Motor neuron (in vitro differentiated cells): ENCODE measurements around the gene MAP4K3. TPM values are rescaled to one million over a fixed set of nuclear protein-coding genes. Genes with fewer than 3 reads are reported as not detected.

ENCODE experiments used
- ATAC-seq, 8 experiments: fragments of 200-7000 bp; cut with Tn5 transposase; replicated peaks in 6 of 8; 2 replicates each; pipeline ENCODE4 v1.8.0; 2021; ENCODE audit warnings: mild to moderate bottlenecking in 8 of 8, moderate library complexity in 8 of 8
- H3K27ac ChIP-seq, 2 donors: fragments of 250-450 bp; sonication (Bioruptor Pico); 2 replicates each; pipeline ENCODE4 v1.9.0; 2021; ENCODE audit warnings: antibody characterized with exemption in 2 of 2, mild to moderate bottlenecking in 2 of 2, moderate library complexity in 1 of 2
- H3K4me1 ChIP-seq, 2 donors: fragments of 250-450 bp; sonication (Bioruptor Pico); replicated peaks in 1 of 2; 2 replicates each; pipeline ENCODE4 v1.6.1; 2021; ENCODE audit warnings: antibody characterized with exemption in 2 of 2, mild to moderate bottlenecking in 2 of 2, moderate library complexity in 1 of 2
- H3K4me3 ChIP-seq, 5 donors: fragments of 250-450 bp; sonication (Bioruptor Pico); 2 replicates each; pipeline ENCODE4 v1.9.0; 2021; ENCODE audit warnings: antibody characterized with exemption in 5 of 5, mild to moderate bottlenecking in 5 of 5, moderate library complexity in 4 of 5
- WGBS, 10 experiments: fragments of 450-650 bp; shearing (Covaris generic); methylation state at CpG; one replicate each; pipeline ENCODE4 v1.0.0; 2022; 5-methylcytosine and 5-hydroxymethylcytosine counted together
- in situ Hi-C, 9 experiments: fragments of 400-800 bp; cut with MboI; loops; one replicate each; pipeline ENCODE4 v1.15.0; 2021; ENCODE audit warnings: low sequenced_read_pairs in 9 of 9, low pct_unique_long_range_greater_than_20kb in 2 of 9; ENCODE audit not compliant: unreplicated experiment in 9 of 9
- total RNA-seq, 8 experiments: library from RNA; unstranded; fragments of 300-600 nt; gene quantifications; 2 replicates each; pipeline versions ENCODE4 v1.2.3 to v1.2.4, GENCODE V29; 2022

Gene MAP4K3
- total RNA-seq, 8 experiments from 2014 or later: 24.3 to 131 (median 31.4) TPM

- ATAC-seq: peak in 1 of 8 experiments; percentile 50
- WGBS, 10 experiments: 64 to 100% (median 95%) methylated on average over 1 to 6 of the region's 6 CpGs
- no peak overlapping the region for H3K27ac ChIP-seq
- no peaks in the 10 kb centered on the region for H3K4me1 ChIP-seq
- in situ Hi-C loops: no loop called here
- H3K4me3 ChIP-seq: no peak overlapping the region
These were observed 146.7 kb downstream of the MAP4K3 start for GRCh38 chr2:39290433-39290832.

DNA sequence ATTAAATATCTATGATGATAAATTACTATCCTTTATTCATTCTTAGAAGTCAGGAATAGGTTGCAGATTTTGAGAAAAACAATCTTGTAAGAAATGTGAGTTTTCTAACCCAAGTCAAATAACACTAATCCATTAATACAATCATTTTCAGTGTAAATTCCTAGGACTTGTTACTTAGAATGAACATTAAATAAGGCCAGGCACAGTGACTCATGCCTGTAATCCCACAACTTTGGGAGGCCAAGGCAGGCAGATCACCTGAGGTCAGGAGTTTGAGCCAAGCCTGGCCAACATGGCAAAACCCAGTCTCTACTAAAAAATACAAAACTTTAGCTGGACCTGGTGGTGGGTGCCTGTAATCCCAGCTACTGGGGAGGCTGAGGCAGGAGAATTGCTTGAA is 147.5 kb downstream of the MAP4K3 start:
- Histone ChIP-seq H3K4me1 (no peaks in the 10 kb centered on the region), H3K27ac (no peak overlapping the region), H3K4me3 (no peak overlapping the region)
- in situ Hi-C loops: no loop called here
- ATAC-seq: no peak

GRCh38 chr2:39283561-39283960 is 153.5 kb downstream of the MAP4K3 start:
- in situ Hi-C loops: no loop called here
- ATAC-seq: no peak
- H3K4me1 ChIP-seq: no peaks in the 10 kb centered on the region
- H3K4me3 ChIP-seq: no peak overlapping the region
- H3K27ac ChIP-seq: no peak overlapping the region
- WGBS, 10 experiments: 75 to 100% (median 100%) methylated on average over 1 of the region's 1 CpG; no CpG with 5 or more reads in 3 of the 10 experiments

DNA sequence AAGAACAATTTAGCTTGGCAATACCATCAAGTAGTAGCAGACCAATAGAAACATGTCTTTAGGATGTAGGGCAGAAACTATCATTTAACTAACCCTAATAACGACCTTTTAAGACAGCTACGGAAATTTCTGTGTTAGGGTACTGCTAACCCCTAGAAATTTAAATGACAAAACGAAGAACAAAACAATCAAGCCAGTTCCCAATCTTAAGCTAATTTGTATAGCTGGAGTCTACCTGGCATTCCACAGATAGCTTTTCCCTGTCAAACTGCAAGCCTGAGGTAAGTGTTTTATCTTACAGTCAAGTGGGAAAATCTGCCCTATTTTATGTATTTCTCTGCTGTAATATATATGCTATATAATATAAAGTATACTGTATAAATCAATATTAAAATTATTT is 155.7 kb downstream of the MAP4K3 start:
- no peak overlapping the region for H3K27ac ChIP-seq
- in situ Hi-C loops: no loop called here
- WGBS, 10 experiments: 25 to 100% (median 87%) methylated on average over 1 to 3 of the region's 3 CpGs; no CpG with 5 or more reads in 2 of the 10 experiments
- H3K4me1 ChIP-seq: no peaks in the 10 kb centered on the region
- H3K4me3 ChIP-seq: no peak overlapping the region
- no peak for ATAC-seq

DNA sequence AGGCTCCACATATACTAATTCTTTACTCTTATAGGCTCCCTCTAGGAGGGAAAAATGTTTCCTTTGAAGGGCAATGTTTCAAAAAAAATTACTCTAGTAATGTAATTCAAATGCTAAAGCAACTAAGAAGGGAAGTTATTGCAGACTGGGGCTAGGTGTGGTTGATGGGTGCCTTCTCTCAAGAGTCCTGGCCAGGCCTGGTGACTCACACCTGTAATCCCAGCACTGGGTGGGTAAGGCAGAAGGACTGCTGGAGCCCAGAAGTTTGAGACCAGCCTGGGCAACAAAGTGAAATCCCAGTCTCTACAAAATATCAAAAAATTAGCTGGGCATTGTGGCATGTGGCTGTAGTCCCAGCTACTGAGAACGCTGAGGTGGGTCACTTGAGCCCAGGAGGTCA is 162.1 kb downstream of the MAP4K3 start:
- Histone ChIP-seq H3K4me3 (no peak overlapping the region), H3K4me1 (no peaks in the 10 kb centered on the region), H3K27ac (no peak overlapping the region)
- in situ Hi-C loops: no loop called here
- WGBS, 10 experiments: 100% methylated on average over 1 of the region's 1 CpG; no CpG with 5 or more reads in 5 of the 10 experiments
- ATAC-seq: peak in 2 of 8 experiments; percentile 28 to 82

DNA sequence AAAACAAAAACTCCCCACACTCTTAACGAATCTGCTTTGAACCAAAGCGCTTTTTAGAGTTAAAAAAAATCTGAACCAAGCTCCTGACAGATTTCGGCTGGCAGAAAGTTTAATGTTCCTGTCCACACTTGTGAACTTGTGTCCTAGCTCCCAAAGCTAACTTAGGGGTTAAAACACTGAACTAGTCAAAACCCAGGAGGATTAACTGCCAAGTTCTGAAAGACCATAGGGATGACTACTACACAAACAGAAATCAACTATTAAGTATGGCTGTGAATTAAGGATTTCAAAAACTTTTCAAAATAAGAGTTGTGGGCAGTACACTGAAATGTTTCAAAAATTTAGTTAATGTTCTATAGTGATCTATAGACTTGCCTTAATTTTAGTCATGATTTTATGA is 167.1 kb downstream of the MAP4K3 start:
- Histone ChIP-seq H3K4me3 (no peak overlapping the region), H3K27ac (no peak overlapping the region), H3K4me1 (no peaks in the 10 kb centered on the region)
- in situ Hi-C loops: no loop called here
- ATAC-seq: no peak
- 50 to 100% (median 90%) methylated on average over 1 to 3 of the region's 3 CpGs; no CpG with 5 or more reads in 2 of the 10 experiments for WGBS, 10 experiments

DNA sequence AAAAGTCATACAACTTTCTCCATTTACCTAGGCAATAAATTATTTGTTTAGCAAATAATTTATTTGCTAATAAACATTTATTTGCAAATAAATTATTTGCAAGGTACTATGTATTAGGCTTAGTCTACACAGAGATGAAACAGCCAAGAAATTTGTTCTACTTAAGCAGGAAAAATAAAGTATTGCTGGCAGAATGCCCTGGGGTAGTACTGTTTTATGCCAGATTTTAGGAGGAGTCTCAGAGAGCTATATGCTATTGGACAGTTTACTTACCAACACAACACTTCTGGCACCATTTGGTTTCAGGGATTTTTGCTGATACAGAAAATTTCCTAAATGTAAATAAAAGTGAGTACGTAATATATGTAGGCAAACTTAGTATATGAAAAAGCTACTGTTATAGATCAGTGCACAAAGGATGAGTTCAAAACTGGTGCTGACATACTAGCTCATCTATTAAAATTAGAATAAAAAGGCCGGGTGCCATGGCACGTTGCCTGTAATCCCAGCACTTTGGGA is 170.1 kb downstream of the MAP4K3 start:
- 80 to 100% (median 100%) methylated on average over 1 to 3 of the region's 3 CpGs; no CpG with 5 or more reads in 3 of the 10 experiments for WGBS, 10 experiments

DNA sequence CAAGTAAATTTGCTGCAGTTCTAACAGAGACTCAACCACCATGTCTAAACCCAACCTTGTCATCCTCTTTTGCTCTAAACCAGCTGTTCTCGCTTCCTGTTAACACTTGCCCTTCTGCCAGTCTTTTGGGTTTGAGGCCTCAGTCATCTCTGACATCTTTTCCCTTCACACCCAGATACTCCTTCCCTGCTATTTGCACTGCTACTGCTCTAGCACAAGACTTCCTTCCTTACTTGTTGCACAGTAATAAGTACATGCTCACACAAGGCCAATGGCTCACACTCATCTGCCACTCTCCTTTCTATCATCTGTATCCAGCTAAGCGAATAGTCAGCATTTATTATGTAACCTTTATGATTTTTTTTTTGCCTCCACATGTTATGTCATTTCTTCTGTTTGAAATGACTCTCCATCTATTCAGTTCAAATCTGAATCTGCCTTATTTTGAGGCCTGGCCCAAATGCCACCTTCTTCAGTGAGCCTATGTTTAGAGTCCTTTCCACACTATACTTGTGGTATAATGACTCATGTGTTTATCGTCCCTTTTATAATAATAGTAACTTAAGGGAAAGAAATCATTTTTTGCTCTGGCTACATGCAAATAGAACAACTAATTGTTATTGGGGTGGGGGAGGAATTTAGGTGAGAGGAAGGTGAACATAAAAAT is 170.8 kb downstream of the MAP4K3 start:
- ATAC-seq: no peak
- no peaks in the 10 kb centered on the region for H3K4me1 ChIP-seq
- in situ Hi-C loops: no loop called here
- 93 to 100% (median 100%) methylated on average over 1 to 3 of the region's 3 CpGs; no CpG with 5 or more reads in 3 of the 10 experiments for WGBS, 10 experiments
- H3K27ac ChIP-seq: no peak overlapping the region
- no peak overlapping the region for H3K4me3 ChIP-seq

More for the DNA sequence above, 170.1 kb downstream of the MAP4K3 start:
- Histone ChIP-seq H3K27ac (no peak overlapping the region), H3K4me1 (no peaks in the 10 kb centered on the region), H3K4me3 (no peak overlapping the region)
- in situ Hi-C loops: no loop called here
- ATAC-seq: no peak

DNA sequence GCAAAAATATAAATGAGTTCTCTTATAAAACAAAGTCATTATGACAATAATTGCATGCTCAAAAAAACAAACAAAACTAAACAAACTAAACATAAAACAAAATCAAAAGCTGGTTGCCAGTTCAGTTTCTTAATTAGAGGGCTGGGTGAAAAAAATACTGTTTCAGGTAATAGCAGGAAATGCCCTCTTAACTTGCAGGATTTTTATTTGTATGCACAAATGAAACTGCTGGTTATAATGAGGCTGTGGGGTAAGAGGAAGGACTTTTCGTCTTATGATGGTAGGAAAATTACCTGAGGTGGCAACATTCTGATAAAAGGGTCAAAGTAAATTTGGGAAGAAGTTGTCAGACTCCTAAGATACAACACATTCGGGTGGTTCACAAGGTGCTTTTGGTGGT is 171.8 kb downstream of the MAP4K3 start:
- 81 to 100% (median 95%) methylated on average over 1 to 2 of the region's 2 CpGs; no CpG with 5 or more reads in 1 of the 10 experiments for WGBS, 10 experiments
- no peak for ATAC-seq

GRCh38 chr2:39264733-39265132 is 172.4 kb downstream of the MAP4K3 start:
- no peak overlapping the region for H3K27ac ChIP-seq
- in situ Hi-C loops: no loop called here
- WGBS, 10 experiments: 20 to 100% (median 100%) methylated on average over 1 of the region's 1 CpG; no CpG with 5 or more reads in 1 of the 10 experiments
- H3K4me3 ChIP-seq: no peak overlapping the region
- H3K4me1 ChIP-seq: no peaks in the 10 kb centered on the region
- ATAC-seq: no peak

More for the DNA sequence above, 171.8 kb downstream of the MAP4K3 start:
- in situ Hi-C loops: no loop called here
- Histone ChIP-seq H3K27ac (no peak overlapping the region), H3K4me1 (no peaks in the 10 kb centered on the region), H3K4me3 (no peak overlapping the region)

GRCh38 chr2:39260087-39260486 is 177.0 kb downstream of the MAP4K3 start:
- no peak for ATAC-seq
- Histone ChIP-seq H3K27ac (no peak overlapping the region), H3K4me3 (no peak overlapping the region), H3K4me1 (no peaks in the 10 kb centered on the region)
- WGBS, 10 experiments: 87 to 100% (median 93%) methylated on average over 2 to 4 of the region's 4 CpGs; no CpG with 5 or more reads in 3 of the 10 experiments
- in situ Hi-C loops: no loop called here

- in situ Hi-C loops: no loop called here
- ATAC-seq: no peak
- Histone ChIP-seq H3K4me1 (no peaks in the 10 kb centered on the region), H3K27ac (no peak overlapping the region), H3K4me3 (no peak overlapping the region)
These were observed 181.0 kb downstream of the MAP4K3 start for GRCh38 chr2:39256040-39256439.

DNA sequence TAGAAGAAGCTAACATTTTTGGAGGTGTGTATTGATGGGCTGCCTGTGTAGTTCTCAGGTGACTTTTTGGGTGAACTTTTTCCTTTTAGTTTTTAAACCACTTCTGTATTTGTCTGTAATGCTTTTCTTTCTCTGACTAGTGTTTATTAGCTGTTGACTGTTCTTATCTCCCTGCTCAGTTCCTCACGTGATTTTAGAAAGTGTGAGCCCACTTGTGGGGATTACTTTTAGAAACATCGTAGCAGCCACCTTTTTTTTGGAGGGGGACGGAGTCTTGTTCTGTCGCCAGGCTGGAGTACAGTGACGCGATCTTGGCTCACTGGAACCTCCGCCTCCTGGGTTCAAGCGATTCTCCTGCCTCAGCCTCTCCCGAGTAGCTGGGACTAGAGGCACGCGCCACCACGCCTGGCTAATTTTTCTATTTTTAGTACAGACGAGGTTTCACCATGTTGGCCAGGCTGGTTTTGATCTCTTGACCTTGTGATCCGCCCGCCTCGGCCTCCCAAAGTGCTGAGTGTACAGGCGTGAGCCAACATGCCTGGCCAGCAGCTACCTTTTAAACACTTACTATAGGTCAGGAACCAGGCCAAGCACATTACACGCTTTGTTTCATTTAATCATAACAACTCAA is 184.1 kb downstream of the MAP4K3 start:
- no peak for ATAC-seq
- H3K4me1 ChIP-seq: peaks cover 0 to 4% of the 10 kb centered on the region in 2 donors
- H3K4me3 ChIP-seq: no peak overlapping the region
- no peak overlapping the region for H3K27ac ChIP-seq
- in situ Hi-C loops: no loop called here
- WGBS, 10 experiments: 40 to 100% (median 88%) methylated on average over 1 to 18 of the region's 18 CpGs; no CpG with 5 or more reads in 1 of the 10 experiments
